ENCODE measurements around the gene PKNOX2.

Gene PKNOX2

DNA sequence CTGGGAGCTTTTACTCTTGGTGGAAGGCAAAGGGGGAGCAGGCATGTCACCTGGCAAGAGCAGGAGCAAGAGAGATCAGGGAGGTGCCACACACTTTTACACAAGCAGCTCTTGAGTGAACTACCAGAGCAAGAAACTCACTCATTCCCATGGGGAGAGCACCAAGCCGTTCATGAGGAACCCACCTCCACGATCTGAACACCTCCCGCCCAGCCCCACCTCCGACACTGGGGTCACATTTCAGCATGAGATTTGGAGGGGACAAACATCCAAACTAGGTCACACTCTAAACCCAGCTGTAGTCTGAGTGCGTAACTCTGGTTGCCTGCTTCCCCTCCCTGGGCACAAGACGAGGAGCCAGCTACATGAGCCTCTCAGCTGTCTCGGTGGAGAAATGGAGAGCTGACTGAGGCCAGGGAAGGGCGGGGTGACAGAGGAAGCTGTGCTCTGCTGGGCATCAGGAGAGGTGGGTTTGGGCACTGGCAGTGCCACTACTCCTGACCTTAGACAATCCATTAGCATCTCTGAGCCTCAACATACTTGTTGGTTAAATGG, 134.6 kb downstream of the PKNOX2 start:
- FAIRE-seq (no peak), DNase-seq (ENCODE audit: insufficient read length, low spot score) (no peak)
- TF ChIP-seq CTCF (IDR thresholded peaks at IDR 0.05; ENCODE audit: insufficient read depth, missing control alignments), result no peak

DNA sequence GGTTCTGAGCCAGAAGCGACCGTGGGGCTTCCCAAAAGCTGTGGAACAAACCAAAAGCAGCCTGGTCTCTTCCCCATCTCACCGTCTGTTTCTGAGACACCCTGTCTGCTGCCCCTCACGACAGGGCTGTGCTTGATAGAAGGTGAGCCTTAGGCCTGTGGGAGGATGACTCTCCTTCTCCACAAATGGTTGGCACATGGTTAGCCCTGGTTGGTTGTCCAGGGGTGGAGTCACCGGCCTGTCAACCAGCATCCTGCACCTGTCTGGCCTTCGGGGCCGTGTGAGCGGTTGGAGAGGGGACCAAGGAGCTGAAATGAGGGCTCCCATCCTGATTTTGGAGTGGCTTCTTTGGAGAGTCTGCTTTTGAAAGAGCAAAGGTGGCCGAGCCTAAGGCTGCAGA, 135.3 kb downstream of the PKNOX2 start:
- no peak for TF ChIP-seq CTCF (IDR thresholded peaks at IDR 0.05; ENCODE audit: insufficient read depth, missing control alignments)
- no peak for DNase-seq (ENCODE audit: insufficient read length, low spot score)
- FAIRE-seq, result no peak

GRCh38 chr11:125300791-125301218, 136.3 kb downstream of the PKNOX2 start:
- FAIRE-seq (no peak), DNase-seq (ENCODE audit: insufficient read length, low spot score) (no peak)
- TF ChIP-seq CTCF (IDR thresholded peaks at IDR 0.05; ENCODE audit: insufficient read depth, missing control alignments), result no peak

GRCh38 chr11:125301346-125301745, 136.8 kb downstream of the PKNOX2 start:
- DNase-seq (ENCODE audit: insufficient read length, low spot score) (no peak), FAIRE-seq (no peak)
- no peak for TF ChIP-seq CTCF (IDR thresholded peaks at IDR 0.05; ENCODE audit: insufficient read depth, missing control alignments)

DNA sequence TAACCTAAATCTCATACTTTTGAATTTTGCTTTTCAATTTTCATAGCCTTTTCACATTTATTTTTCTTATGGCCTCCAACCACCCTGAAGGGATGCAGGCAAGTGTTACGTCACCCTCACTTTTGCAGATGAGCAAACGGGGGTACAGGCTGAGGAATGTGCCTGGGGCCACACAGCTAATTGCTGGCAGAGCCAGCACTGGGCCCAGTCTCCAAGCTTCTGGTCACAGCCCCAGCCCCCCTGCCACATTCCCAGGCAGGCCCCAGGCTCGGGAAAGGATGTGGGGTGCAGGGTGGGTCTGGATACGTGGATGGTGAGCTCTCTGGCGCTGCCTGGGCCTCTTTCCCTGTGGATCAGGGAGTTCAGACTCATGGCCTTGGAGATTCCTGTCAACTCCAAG, 138.6 kb downstream of the PKNOX2 start:
- TF ChIP-seq CTCF (IDR thresholded peaks at IDR 0.05; ENCODE audit: insufficient read depth, missing control alignments), result no peak
- FAIRE-seq (no peak), DNase-seq (ENCODE audit: insufficient read length, low spot score) (no peak)

DNA sequence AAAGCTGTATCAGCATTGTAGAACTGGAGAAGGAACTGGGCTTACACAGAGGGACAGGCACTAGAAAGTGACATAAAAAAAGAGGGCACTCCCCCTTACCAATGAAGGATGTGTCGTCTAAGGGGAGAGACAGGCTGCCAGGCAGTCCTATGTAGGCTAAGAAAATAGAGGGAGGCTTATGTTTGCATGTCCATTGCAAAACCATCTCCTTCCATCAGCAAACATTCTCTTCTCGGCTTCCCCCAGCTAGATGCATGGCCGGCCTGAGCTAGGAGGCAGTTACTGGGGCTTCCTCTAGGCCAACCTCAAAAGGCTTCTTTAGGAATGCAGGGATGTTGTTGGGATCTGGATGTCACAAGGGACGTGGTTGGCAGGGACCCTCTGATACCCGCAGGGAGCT, 139.1 kb downstream of the PKNOX2 start:
- no peak for DNase-seq (ENCODE audit: insufficient read length, low spot score)
- no peak for FAIRE-seq

More for the DNA sequence above, 139.1 kb downstream of the PKNOX2 start:
- no peak for TF ChIP-seq CTCF (IDR thresholded peaks at IDR 0.05; ENCODE audit: insufficient read depth, missing control alignments)

Measured in D721Med (cell line).